Ureter (tissue), 1 donor: Measurements from ENCODE around the gene ANKRD11. TPM values are rescaled to one million over a fixed set of nuclear protein-coding genes. Genes with fewer than 3 reads are reported as not detected.
"Not testable (repeated sequence)": the region's sequence is repeated elsewhere in the genome, so short reads cannot be mapped to it uniquely, and the experiment has no call there.

Experiments used
- DNase-seq: peaks from one replicate; pipeline ENCODE4 v3.0.0-alpha.2; 2020; ENCODE audit warnings: low spot score
- total RNA-seq: library from RNA; stranded (reverse); gene quantifications from one replicate; pipeline ENCODE4 v1.2.4, GENCODE V29; 2023
- donor health status: DM: yes; HTN: yes; CAD: no.

The ANKRD11 gene
- total RNA-seq, 1 donor from 2014 or later, result 258 TPM

DNA sequence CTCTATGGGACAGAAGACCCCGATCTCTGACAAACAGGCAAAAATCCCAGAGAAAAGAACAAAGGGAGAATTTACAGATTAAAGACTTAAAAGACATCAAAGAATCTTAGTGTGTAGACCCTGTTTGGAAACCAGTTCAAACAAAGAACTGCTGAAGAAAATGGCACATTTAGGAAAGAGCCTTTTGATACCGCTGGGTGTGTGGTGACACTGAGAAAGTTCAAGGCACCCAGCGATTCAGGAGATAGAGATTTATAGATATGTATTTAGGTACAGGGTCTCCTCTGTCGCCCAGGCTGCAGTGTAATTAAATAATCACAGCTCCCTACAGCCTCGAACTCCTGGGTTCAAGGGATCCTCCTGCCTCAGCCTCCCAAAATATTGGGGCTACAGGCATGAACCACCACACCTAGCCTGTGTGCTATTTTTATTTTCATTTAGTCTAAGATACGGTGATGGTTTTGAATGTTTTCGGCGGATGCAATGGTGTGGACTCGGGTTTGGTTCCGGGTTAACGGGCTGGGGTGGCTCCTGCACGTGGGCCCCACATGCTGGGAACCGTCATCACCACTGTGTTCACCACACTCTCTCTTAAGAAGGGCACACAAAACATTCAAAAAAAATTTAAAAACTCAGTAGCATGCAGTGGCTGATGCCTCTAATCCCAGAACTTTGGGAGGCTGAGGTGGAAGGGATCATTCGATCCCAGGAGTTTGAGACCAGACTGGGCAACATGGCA, 158.8 kb downstream of the ANKRD11 start:
- no peak for DNase-seq

GRCh38 chr16:89330177-89330856, 160.0 kb downstream of the ANKRD11 start:
- DNase-seq, result no peak

- DNase-seq, result not testable (repeated sequence)
These were observed 160.6 kb downstream of the ANKRD11 start for GRCh38 chr16:89329830-89330176.

GRCh38 chr16:89328412-89329400, 161.7 kb downstream of the ANKRD11 start:
- DNase-seq, result not testable (repeated sequence)

DNA sequence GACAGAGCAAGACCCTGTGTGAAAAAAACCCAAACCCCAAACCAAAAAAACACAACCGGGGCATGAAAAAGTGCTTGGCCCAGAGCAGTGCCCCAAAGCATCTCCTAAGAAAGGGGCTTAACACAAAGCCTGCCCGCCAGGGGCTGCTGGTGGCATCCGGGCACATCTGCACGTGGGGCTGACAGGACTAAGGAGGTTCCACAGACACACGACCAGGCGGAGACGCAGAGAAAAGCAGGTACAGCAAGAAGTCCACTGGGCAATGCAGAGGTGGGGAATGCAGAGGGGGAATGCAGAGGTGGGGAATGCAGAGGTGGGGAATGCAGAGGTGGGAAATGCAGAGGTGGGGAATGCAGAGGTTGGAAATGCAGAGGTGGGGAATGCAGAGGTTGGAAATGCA, 163.6 kb downstream of the ANKRD11 start:
- DNase-seq, result no peak

DNA sequence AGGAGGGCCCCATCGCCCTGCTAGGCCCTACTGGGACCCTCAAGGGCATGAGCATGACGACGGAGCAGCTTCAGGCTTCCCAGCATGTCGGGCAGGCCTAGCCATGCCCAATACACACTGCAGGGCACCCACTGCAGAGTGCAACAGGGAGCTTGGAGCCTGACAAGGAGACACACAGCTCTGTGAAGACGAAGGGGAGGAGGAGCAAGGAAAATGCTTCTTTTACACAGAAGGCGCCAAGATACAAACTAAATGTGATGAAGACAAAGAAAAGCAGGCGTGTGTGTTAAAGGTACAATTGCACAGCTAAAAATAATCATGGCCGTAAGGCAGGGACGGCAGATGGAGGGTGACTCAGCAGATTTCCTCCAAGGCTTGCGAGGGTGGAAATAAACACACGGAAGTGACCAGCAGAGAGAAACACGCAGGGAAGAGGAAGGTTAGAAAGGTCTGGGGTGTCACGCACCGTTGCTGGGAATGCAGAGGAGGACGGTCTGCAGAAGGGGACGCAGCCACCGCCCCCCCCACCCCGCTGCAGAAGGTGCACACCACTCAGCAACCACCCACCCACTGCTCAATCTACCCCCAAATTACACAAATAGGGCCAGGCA, 164.4 kb downstream of the ANKRD11 start:
- peak; percentile 72 for DNase-seq

- no peak for DNase-seq
These were observed 166.0 kb downstream of the ANKRD11 start for GRCh38 chr16:89324056-89325010.

DNA sequence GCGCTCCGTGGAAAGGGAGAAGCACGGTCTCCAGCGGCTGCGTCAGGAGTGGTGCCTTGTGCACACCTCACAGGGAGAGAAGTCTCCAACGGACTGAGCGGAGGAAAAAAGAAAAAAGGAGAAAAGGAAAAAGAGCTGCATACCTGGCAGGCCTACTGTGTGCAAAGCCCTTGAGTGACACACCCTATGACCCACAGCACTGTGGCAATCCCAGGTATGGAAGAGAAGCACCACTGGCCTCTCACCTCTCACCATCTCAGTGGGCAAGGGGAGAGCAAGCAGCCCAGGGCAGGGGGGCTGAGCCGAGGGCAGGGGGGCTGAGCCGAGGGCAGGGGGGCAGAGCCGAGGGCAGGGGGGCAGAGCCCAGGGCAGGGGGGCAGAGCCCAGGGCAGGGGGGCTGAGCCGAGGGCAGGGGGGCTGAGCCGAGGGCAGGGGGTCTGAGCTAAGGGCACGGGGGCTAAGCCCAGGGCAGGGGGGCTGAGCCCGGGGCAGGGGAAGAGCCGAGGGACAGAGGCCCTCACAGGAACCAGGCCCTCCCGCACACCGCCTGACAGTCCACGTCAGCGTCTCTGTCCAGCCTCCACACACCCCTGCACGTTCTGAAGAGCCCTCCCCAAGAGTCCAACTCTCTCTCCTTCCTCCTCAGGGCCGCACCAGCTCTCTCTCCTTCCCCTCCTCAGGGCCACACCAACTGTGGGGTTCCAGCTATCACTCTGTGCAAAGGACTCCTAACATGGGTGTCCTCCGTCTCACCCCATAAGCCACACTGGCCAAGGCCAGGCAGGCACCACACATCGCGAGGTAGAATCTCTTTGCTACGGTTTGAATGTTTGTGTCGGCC, 167.0 kb downstream of the ANKRD11 start:
- no peak for DNase-seq

DNA sequence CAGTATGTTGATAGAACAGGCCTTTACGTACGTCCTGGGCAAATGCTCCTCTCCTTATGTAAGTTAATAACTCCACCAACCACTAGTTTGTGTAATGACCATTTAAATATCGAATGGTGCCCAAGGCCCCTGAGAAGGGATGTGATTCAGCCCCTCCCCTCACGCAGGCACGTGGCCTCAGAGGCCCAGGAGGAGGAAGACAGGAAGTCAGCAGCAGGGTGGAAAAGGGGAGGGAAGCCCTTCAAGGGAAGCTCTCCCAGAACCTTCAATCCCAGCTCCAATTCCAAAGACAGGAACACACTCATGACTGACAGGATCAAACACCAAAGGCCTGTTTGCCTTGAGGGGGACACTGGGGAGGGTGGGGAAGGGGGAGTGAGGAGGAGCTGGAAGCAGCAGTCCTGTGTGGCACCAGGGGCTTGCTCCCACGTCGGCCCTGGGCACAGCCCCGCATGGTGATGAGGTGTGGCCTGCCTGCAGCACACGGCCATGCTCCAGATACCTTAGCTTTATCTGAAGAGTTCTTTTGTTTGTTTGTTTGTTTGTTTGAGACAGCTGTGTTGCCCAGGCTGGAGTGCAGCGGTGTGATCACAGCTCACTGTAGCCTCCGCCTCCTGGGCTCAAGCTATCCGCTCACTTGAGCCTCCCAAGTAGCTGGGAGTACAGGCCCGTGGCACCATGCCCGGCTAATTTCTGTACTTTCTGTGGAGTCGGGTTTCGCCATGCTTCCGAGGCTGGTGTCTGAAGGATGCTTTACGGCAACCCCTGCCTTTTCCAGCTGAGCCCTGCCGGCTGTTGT, 167.8 kb downstream of the ANKRD11 start:
- no peak for DNase-seq

DNA sequence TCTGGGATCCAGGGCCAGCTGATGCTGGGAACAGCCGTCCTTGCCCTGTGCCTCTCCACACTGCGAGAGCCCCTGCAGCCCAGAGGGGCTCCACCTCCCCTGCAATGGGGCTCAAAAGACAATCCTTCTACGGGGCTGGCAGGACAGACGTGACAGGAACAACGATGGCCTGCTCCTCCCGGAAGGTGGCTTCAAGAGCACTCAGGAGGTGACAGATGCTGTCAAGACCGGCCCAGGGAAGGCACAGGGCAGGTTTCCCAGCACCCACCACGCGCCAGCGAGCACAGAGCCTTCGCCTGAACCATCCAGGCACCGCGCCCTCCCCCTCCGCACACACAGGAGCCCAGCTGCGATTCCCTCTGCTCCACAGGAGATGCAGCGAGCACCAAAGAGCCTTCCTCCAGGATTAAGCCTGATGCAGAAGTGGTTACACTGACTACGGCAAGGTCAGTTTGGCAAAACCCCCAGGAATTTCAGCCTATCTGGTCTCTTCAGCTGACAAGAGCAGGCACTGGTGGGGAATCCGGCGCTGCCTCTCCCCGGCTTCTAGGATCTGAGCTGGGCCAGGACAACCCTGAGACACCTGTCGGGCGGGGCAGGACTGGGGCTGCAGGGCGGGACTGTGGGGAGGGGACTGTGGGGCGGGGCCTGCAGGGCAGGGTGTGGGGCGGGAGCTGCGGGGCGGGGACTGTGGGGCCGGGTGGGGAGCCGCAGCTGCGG, 169.4 kb downstream of the ANKRD11 start:
- DNase-seq, result no peak

DNA sequence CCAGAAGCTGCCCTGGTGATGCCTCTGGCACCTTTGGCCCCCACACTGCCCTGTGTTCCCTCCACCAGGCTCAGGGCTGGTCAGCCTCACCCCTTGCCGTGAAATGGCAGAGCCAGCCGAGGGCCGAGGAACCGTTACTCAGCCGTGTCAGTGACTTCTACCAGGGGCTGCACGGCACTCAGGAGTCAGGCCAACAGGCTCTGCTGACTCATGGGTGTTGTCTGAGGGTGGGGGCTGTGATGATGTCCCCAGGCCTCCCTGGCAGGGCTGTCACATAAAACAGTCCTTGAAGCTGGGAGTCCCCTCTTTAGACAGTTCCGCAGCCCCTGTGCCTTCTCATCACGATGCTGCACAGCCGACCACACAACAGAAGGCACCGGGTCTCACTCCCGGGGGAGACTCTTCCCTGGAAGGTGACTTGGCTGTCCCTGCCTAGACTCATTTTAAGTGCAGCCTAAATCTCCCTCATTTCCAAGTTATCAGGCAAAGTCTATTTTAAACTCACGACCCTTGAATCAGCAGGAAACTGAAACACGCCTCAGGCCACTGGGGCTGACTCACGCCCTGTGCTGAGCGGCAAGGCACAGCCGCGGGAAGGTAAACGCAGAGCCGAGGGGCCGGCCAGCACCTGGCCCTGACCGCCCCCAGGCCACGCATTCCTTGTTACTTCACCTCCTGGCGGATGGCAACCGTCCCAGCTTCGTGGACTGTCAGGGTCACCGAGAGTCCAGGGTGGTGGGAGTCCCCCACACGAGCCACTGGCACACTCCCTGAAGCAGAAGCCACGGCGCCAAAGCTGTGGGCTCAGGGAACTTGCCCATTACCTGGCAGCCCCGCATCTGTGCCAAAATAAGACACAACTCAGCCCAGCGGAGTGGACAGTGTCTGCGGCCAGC, 170.2 kb downstream of the ANKRD11 start:
- DNase-seq, result peak; percentile 77

DNA sequence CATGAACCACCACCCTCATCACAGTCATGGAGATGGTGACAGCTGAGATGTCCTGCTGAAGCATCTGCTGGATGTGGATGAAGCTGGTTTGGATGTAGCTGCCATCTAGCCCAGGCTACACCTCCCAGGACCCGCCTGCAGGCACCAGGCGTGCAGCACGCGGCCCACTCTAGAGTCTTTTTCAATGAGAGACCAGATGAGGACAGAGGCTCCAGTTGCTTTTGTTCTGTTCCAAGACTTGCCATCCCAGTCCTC, 170.8 kb downstream of the ANKRD11 start:
- no peak for DNase-seq

DNA sequence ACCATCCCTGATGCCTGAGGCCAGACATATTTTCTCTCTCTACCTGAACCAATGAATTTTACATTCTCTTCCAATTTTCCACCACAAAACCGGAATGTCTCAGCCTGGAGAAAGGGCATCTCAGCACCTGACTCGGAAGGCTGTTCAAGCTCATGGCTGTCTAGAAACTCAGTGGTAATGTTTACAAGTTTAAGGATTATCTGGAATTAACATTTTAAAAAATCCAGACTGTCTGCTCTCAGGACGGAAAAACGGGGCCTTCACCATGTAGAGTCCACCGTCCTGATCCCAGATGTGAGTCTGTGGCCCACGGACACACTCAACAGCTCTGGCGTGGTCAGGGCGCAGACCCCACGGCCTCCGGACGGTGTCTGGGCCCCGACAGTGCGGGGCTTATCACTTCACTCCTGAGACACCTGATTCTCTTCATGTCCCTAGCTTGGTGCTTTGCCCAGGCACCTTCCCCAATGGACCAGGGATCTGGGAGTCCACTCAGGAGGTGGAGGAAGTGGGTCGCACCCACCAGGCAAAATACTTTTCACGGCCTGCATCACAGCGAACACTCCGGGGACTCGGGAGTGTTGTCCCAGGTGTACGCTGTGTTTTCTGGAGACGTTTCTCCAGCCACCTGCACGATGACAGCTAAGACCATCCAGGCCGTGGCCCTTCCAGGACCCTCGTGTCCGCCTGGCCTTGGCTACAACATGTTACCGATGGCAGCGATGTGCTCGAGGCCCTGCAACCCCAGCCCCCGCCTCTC, 171.3 kb downstream of the ANKRD11 start:
- DNase-seq, result no peak

GRCh38 chr16:89318430-89318758, 172.0 kb downstream of the ANKRD11 start:
- DNase-seq, result no peak

DNA sequence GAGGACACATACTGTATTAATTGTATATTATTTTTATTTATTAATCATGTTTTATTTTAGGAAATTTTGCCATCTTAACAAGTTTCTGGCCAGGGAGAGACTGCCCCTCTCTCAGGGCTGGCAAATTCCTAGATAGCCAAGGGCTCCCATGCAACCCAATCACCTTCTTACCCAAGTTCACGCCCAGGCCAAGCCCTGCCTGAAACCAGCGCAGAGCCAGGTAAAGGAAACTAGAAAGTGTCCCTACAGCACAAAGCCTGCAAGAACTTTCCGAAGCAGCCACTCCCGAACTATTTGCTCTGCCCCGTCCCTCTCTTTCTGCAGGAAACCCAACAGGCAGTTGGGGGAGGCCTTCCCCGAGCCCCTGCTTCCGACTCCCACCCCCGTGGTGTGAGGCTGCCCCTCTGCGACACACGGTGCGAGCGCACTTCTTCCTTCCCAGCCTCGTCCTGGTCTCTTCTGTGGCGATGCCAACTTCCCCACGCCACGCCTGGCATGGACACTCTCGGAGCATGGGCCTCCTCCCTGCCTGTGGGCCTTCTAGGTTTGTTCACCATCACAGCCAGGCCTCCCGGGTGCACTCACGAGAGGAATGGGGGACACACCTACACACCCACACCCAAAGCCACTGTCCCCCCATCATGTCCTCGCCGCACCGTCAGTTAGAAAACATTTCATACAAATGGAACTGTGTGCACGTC, 172.5 kb downstream of the ANKRD11 start:
- no peak for DNase-seq

DNA sequence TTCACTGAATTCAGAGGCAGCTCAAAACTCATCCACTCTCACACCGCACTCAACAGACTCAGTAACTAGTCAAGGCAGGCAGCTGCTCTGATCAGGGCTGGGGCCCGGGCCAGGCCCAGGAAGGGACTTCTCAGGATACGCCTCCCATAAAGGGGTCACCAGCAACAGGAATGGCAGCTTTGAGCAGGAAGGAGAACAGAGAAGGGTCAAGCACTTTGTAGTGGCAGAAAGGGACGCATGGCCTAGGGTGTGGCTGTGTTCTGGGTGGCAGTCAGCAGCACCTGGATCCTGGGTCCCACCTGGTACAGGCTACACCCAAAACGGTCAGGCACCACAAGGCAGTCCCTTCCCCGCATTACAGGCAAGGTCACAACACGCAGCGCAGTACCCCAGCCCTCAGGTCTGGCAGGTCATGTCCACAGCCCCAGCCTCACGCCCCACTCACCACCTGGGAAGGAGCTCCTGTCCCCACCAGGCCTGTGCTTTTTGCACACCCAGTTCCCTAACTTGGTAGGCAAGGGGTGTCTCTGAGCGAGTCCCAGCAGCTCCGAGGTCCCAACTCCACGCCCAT, 173.2 kb downstream of the ANKRD11 start:
- DNase-seq, result no peak
